Left lung (tissue), 10 donors: ENCODE measurements around the gene SLC27A3. TPM values are rescaled to one million over a fixed set of nuclear protein-coding genes. Genes with fewer than 3 reads are reported as not detected.

Source experiments
- ATAC-seq: fragments of 200-7000 bp; cut with Tn5 transposase; one replicate; pipeline ENCODE4 v1.9.1; 2020; ENCODE audit warnings: moderate library complexity
- DNase-seq, 4 donors: peaks; one replicate each; pipeline ENCODE4 v3.0.0-alpha.2; 2013 to 2020
- H3K27ac ChIP-seq, 2 donors: fragments of 200-600 bp; sonication (generic) in 1 of 2; one replicate each; pipeline versions ENCODE4 v1.5.0 to v1.8.0; 2020 to 2021
- H3K27me3 ChIP-seq, 2 donors: fragments of 200-600 bp; sonication (generic) in 1 of 2; one replicate each; pipeline versions ENCODE4 v1.5.0 to v1.8.0; 2020 to 2021
- H3K36me3 ChIP-seq, 2 donors: fragments of 200-600 bp; sonication (generic) in 1 of 2; one replicate each; pipeline versions ENCODE4 v1.5.0 to v1.8.0; 2020 to 2021
- H3K4me1 ChIP-seq, 2 donors: fragments of 200-600 bp; one replicate each; pipeline ENCODE4 v1.8.0; 2021
- H3K4me3 ChIP-seq, 2 donors: fragments of 200-600 bp; sonication (generic) in 1 of 2; one replicate each; pipeline versions ENCODE4 v1.5.0 to v1.8.0; 2020 to 2021; ENCODE audit warnings: mild to moderate bottlenecking in 1 of 2
- H3K9me3 ChIP-seq, 2 donors: fragments of 200-600 bp; sonication (generic) in 1 of 2; one replicate each; pipeline versions ENCODE4 v1.5.0 to v1.8.0; 2020 to 2021
- intact Hi-C, 2 donors: fragments of 100-400 bp; cut with DNase I; formaldehyde crosslinking; loops; one replicate each; pipeline versions ENCODE4 v1.11.2 to v1.14.2; 2022
- polyA plus RNA-seq, 6 donors: library from polyadenylated mRNA; unstranded; fragments of 120-200 nt; gene quantifications; one replicate each; pipeline ENCODE4 v1.2.1, GENCODE V29; 2013; ENCODE audit not compliant: insufficient read length in 6 of 6
- total RNA-seq, 2 donors: library from RNA; stranded (reverse); fragmentation: NEBNext Ultra II Directional; extraction: Animal tissue kit (Norgen Biotek cat#: 25700); gene quantifications; one replicate each; pipeline ENCODE4 v1.2.1, GENCODE V29; 2021
- TF ChIP-seq, protein P1 (sequence below), 2 donors: fragments of 200-600 bp; sonication (generic) in 1 of 2; IDR thresholded peaks; one replicate each; pipeline versions ENCODE4 v1.5.0 to v1.8.0; 2021; ENCODE audit warnings: antibody characterized with exemption in 2 of 2
- donor health status: DM: no; HTN: yes; CAD: no.
- donor health status: DM: no; HTN: no; CAD: no.

The SLC27A3 gene
- total and polyA plus RNA-seq, 8 donors, result 32.4 to 68.6 (median 44.0) TPM

DNA sequence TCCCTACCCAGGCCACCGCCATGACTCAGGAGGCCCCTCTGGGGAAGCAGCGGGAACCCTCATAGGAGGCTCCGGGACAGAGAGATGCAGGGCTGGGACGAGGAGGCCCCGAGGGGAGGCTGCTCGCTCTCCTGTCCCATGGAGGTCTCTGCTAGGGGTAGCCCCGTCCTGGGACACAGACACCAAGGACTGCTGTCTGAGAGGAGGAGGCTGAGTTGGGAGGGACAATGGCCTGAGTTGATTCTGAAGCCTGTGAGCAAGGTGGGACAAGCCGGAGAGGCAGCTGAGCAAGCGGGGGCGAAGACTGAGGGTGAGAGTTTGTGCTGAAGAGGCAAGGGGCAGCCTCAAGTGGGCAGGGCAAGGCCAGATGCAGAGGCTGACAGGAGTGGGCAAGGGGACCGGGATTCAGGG is 17.4 kb downstream of the SLC27A3 start:
- TF ChIP-seq, protein P1, sequence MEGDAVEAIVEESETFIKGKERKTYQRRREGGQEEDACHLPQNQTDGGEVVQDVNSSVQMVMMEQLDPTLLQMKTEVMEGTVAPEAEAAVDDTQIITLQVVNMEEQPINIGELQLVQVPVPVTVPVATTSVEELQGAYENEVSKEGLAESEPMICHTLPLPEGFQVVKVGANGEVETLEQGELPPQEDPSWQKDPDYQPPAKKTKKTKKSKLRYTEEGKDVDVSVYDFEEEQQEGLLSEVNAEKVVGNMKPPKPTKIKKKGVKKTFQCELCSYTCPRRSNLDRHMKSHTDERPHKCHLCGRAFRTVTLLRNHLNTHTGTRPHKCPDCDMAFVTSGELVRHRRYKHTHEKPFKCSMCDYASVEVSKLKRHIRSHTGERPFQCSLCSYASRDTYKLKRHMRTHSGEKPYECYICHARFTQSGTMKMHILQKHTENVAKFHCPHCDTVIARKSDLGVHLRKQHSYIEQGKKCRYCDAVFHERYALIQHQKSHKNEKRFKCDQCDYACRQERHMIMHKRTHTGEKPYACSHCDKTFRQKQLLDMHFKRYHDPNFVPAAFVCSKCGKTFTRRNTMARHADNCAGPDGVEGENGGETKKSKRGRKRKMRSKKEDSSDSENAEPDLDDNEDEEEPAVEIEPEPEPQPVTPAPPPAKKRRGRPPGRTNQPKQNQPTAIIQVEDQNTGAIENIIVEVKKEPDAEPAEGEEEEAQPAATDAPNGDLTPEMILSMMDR (IDR thresholded peaks at IDR 0.05), result no peak
- intact Hi-C loops, result loop anchor here in 1 of 2 donors (10.0 kb wide), 1 partner anchor 192 kb away; the partner anchor contains the start of gene RAB13
- H3K4me3 ChIP-seq, result no peak overlapping the region
- H3K27ac ChIP-seq, result no peak overlapping the region
- H3K27me3 ChIP-seq, result no peaks in the 10 kb centered on the region
- no peak for ATAC-seq
- no peak for DNase-seq
- peaks cover 10 to 44% of the 10 kb centered on the region in 2 donors for H3K4me1 ChIP-seq
- no peaks in the 10 kb centered on the region for H3K9me3 ChIP-seq
- H3K36me3 ChIP-seq, result no peaks in the 10 kb centered on the region

DNA sequence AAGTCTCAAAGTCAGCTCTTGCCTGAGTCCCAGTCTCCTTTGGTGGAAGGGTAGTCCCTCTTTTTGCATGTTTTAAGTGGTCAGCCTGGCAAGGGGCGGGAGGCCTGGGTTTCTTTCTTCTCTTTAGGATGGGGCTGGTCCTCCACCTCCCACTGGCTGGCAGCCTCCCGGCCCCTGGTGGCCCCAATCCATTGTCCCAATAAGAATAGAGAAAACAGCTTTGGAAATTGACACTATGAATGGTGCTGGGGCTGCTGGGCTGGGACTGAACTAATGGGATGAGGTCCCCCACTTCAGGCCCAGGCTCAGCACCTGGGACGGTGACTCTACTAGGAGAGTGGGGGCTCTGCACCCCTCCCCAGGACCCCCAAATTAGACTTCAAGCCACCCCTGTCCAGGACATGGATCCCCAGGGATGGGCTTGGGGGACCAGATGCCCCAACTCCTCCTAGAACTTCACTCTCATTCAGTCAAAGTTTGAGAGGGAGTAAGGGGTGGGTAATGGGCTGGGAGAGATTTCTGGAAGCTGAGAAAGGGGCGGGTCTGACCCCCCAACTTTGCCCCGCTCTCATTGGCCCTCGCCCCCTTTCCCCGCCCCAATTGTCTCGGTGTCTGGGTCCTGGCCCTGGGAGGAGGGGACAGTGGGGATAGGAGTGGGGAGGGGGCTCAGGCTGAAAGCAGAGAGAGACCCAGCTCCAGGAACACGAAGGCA is 18.2 kb downstream of the SLC27A3 start:
- H3K27me3 ChIP-seq, result no peaks in the 10 kb centered on the region
- TF ChIP-seq, protein P1 (IDR thresholded peaks at IDR 0.05), result no peak
- intact Hi-C loops, result loop anchor here in 1 of 2 donors (10.0 kb wide), 1 partner anchor 191 kb away; the partner anchor contains the start of gene RAB13
- no peak overlapping the region for H3K27ac ChIP-seq
- DNase-seq (no peak), ATAC-seq (no peak)
- H3K36me3 ChIP-seq, result no peaks in the 10 kb centered on the region
- H3K4me3 ChIP-seq, result no peak overlapping the region
- H3K9me3 ChIP-seq, result no peaks in the 10 kb centered on the region
- H3K4me1 ChIP-seq, result peaks cover 10 to 47% of the 10 kb centered on the region in 2 donors

DNA sequence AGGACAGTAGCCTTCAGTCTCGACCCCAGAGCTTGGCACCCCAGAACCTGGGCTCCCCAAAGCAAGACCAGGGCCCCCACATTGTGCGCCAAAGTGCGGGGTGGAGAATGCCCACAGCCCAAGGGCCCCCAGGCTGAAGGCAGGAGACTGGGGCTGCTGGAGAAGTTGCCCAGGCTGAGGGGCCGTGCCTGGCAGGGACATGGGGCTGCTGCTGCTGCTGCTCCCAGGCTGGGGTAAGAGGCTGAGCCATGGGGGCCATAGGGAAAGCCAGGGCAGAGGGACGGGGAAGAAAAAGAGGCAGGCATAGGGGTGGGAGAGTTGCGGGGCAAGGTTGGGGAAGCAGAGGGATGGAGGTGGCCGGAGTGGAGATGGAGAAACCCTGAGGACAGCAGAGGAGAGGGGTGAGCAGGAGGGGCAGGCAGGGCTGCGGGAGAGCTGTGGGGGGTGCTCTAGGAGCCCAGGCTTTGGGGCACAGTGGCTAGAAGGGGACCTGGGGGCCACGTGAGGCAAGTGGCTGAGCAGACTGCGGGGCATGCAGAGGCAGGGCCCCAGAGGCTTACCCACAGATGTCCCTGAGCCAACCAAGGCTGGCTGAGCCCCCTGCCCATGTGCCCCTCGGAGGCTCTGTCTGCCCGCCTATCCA is 18.9 kb downstream of the SLC27A3 start:
- DNase-seq (no peak), ATAC-seq (no peak)
- Histone ChIP-seq H3K4me1 (peaks cover 10 to 42% of the 10 kb centered on the region in 2 donors), H3K36me3 (no peaks in the 10 kb centered on the region), H3K4me3 (no peak overlapping the region), H3K27ac (no peak overlapping the region), H3K27me3 (no peaks in the 10 kb centered on the region), H3K9me3 (no peaks in the 10 kb centered on the region)
- TF ChIP-seq, protein P1 (IDR thresholded peaks at IDR 0.05), result no peak
- intact Hi-C loops, result loop anchor here in 1 of 2 donors (10.0 kb wide), 1 partner anchor 191 kb away; the partner anchor contains the start of gene RAB13

DNA sequence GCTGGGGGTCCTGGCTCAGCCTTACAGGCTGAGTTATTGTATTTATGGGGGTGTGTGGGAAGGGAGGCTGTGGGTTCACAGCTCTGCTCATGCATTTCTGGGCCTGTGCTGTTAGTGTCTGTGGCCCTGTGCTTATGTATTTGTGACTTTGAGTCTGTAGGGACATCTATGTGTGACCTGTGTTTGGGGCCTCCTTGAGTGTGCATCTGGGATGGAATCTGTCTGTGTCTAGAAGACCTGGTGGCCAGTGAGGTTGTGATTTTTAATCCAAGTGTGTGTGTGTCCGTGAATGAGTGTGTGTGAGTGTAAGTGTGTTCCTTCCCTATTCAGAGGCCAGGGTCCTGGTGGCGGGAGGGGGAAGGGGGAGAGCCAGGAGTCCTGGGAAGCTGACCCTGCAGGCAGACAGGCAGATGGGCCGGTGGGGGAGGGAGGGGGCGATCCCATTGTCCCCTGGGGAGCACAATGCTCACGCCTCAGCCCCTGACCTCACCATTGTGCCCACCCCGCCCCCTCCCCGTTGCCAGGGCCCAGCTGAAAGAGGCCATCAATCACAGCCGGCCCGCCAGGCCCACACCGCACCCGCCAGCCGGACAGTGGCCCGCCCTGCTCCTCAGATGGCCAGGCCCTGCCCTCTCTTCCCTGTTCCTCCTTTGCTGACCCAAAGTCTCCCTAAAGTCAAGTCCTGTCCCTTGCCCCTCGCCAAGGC is 19.6 kb downstream of the SLC27A3 start:
- ATAC-seq, result no peak
- Histone ChIP-seq H3K27ac (no peak overlapping the region), H3K4me3 (no peak overlapping the region), H3K9me3 (no peaks in the 10 kb centered on the region), H3K27me3 (no peaks in the 10 kb centered on the region), H3K36me3 (peaks cover 0 to 6% of the 10 kb centered on the region in 2 donors), H3K4me1 (peaks cover 6 to 36% of the 10 kb centered on the region in 2 donors)
- intact Hi-C loops, result loop anchor here in 1 of 2 donors (10.0 kb wide), 1 partner anchor 190 kb away; the partner anchor contains the start of gene RAB13
- TF ChIP-seq, protein P1 (IDR thresholded peaks at IDR 0.05), result no peak
- DNase-seq, result no peak
